Large intestine (tissue), 1 donor: ENCODE results near the gene COPS3. TPM values are rescaled to one million over a fixed set of nuclear protein-coding genes. Genes with fewer than 3 reads are reported as not detected.

Experiments used
- polyA plus RNA-seq: library from polyadenylated mRNA; unstranded; fragments of 120-200 nt; gene quantifications from one replicate; pipeline ENCODE4 v1.2.1, GENCODE V29; 2013

COPS3 gene
- polyA plus RNA-seq, 1 donor, result 57.7 TPM

Other genes with a start within 250 kb of the COPS3 start
- 178 TPM for gene MPRIP, start 238.8 kb downstream of the COPS3 start, polyA plus RNA-seq
- 6.0 TPM for gene PLD6, start 74.9 kb downstream of the COPS3 start, polyA plus RNA-seq
- gene FLCN, start 44.1 kb downstream of the COPS3 start, polyA plus RNA-seq, result 116 TPM
- 3.1 TPM for gene NT5M, start 22.1 kb upstream of the COPS3 start, polyA plus RNA-seq
- 17.4 TPM for gene MED9, start 195.8 kb upstream of the COPS3 start, polyA plus RNA-seq
- gene RASD1, start 215.1 kb upstream of the COPS3 start, polyA plus RNA-seq, result 20.0 TPM